HCT116 (cell line): ENCODE data around the gene QRSL1.

ENCODE experiments used
- CBX3 ChIP-seq: IDR thresholded peaks from 2 replicates; pipeline ENCODE4 v1.6.1; 2012; ENCODE audit warnings: low read depth
- CTCF ChIP-seq, 3 experiments: fragments of 200-600 bp in 1 of 3; sonication (generic) in 1 of 3; IDR thresholded peaks in 2 of 3; conservative IDR thresholded peaks in 1 of 3; 2 replicates each; pipeline ENCODE4 v1.5.1; 2012 to 2017; ENCODE audit warnings: low read depth in 2 of 3, low read length in 2 of 3, antibody characterized with exemption in 1 of 3, borderline replicate concordance in 1 of 3, control low read depth in 1 of 3, mild to moderate bottlenecking in 1 of 3, mixed read lengths in 1 of 3, mixed run types in 1 of 3, moderate library complexity in 1 of 3; ENCODE audit not compliant: insufficient read depth in 1 of 3
- ELF1 ChIP-seq: IDR thresholded peaks from 2 replicates; pipeline ENCODE4 v1.6.1; 2012; ENCODE audit warnings: low read depth, borderline replicate concordance
- MAX ChIP-seq: IDR thresholded peaks from 2 replicates; pipeline ENCODE4 v1.6.1; 2012
- REST ChIP-seq: IDR thresholded peaks from 2 replicates; pipeline ENCODE4 v1.6.1; 2012; ENCODE audit warnings: low read depth
- TCF7L2 ChIP-seq: IDR thresholded peaks from 2 replicates; pipeline ENCODE4 v1.7.0; 2011; ENCODE audit warnings: borderline replicate concordance, inconsistent platforms; ENCODE audit not compliant: insufficient read depth, insufficient read length; ENCODE audit errors: extremely low read depth
- YY1 ChIP-seq: IDR thresholded peaks from 2 replicates; pipeline ENCODE4 v1.6.1; 2011; ENCODE audit warnings: low read length, low read depth, moderate library complexity, mild to moderate bottlenecking; ENCODE audit not compliant: insufficient replicate concordance; ENCODE audit errors: extremely low read depth

- TF ChIP-seq REST = no peak
- no peak for TF ChIP-seq TCF7L2
- no peak for TF ChIP-seq YY1
- no peak for TF ChIP-seq ELF1
- TF ChIP-seq CTCF (IDR thresholded peaks at IDR 0.05 in 2 of 3, conservative IDR thresholded peaks at IDR 0.05 in 1 of 3; ENCODE audit: borderline replicate concordance in 1 of 3, insufficient read depth in 1 of 3, low read depth in 2 of 3, low read length in 2 of 3) = no peak
- TF ChIP-seq CBX3 = no peak
- no peak for TF ChIP-seq MAX
These were observed 54.6 kb downstream of the QRSL1 start for GRCh38 chr6:106684011-106684410.
